Measurements from ENCODE around the gene CDK5.

DNA sequence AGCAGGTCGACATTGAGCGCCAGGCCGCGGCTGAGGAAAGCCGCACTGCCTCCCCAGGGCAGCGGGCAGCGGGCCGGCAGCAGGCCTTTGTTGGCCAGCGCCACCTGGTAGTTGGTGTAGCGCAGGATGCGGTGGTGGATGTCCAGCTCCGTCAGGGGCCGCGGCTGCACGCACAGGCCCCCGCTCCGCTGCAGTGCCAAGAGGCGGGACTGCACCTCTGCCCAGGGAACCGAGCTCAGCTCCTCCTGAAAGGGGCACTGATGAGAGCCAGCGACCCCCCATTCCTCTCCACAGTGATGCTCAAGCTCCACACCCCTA lies 38.6 kb downstream of the CDK5 start:
- TF ChIP-seq, protein P1, sequence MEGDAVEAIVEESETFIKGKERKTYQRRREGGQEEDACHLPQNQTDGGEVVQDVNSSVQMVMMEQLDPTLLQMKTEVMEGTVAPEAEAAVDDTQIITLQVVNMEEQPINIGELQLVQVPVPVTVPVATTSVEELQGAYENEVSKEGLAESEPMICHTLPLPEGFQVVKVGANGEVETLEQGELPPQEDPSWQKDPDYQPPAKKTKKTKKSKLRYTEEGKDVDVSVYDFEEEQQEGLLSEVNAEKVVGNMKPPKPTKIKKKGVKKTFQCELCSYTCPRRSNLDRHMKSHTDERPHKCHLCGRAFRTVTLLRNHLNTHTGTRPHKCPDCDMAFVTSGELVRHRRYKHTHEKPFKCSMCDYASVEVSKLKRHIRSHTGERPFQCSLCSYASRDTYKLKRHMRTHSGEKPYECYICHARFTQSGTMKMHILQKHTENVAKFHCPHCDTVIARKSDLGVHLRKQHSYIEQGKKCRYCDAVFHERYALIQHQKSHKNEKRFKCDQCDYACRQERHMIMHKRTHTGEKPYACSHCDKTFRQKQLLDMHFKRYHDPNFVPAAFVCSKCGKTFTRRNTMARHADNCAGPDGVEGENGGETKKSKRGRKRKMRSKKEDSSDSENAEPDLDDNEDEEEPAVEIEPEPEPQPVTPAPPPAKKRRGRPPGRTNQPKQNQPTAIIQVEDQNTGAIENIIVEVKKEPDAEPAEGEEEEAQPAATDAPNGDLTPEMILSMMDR (IDR thresholded peaks at IDR 0.05; ENCODE audit: insufficient read depth, low read length, poor library complexity, severe bottlenecking), result no peak
- TF ChIP-seq EZH2phosphoT487 (conservative IDR thresholded peaks at IDR 0.05; ENCODE audit: low read length), result no peak
